Neuronal stem cell (in vitro differentiated cells): ENCODE data around the gene FIS1.
A peak's percentile ranks its signal among the peaks of the same experiment; 100 is the strongest.

ENCODE experiments used
- DNase-seq: peaks from one replicate; pipeline ENCODE4 v3.0.0-alpha.2; 2013; ENCODE audit warnings: low spot score
- H2AFZ ChIP-seq: one replicate; pipeline ENCODE4 v1.6.1; 2013; ENCODE audit warnings: mild to moderate bottlenecking, low read length, inconsistent platforms
- H2AK5ac ChIP-seq: 2 replicates; pipeline ENCODE4 v1.6.1; 2013; ENCODE audit warnings: low read depth, mild to moderate bottlenecking, inconsistent platforms, low read length, moderate library complexity, mixed read lengths
- H2BK120ac ChIP-seq: 2 replicates; pipeline ENCODE4 v1.6.1; 2013; ENCODE audit warnings: low read depth, mild to moderate bottlenecking, inconsistent platforms, low read length, moderate library complexity, mixed read lengths
- H2BK12ac ChIP-seq: one replicate; pipeline ENCODE4 v1.6.1; 2013; ENCODE audit warnings: low read length, inconsistent platforms
- H2BK15ac ChIP-seq: 2 replicates; pipeline ENCODE4 v1.6.1; 2013; ENCODE audit warnings: mild to moderate bottlenecking, low read length, inconsistent platforms, mixed read lengths
- H2BK5ac ChIP-seq: one replicate; pipeline ENCODE4 v1.6.1; 2013; ENCODE audit warnings: inconsistent platforms, mild to moderate bottlenecking, low read length, moderate library complexity
- H3K14ac ChIP-seq: one replicate; pipeline ENCODE4 v1.6.1; 2013; ENCODE audit warnings: low read length, inconsistent platforms
- H3K18ac ChIP-seq: 2 replicates; pipeline ENCODE4 v1.6.1; 2013; ENCODE audit warnings: low read length, inconsistent platforms
- H3K23ac ChIP-seq: 2 replicates; pipeline ENCODE4 v1.6.1; 2013; ENCODE audit warnings: low read depth, mild to moderate bottlenecking, mixed read lengths, low read length, inconsistent platforms; ENCODE audit not compliant: poor library complexity
- H3K27ac ChIP-seq: replicated peaks from 3 replicates; pipeline ENCODE4 v1.5.1; 2013; ENCODE audit warnings: low read length, inconsistent platforms
- H3K27me3 ChIP-seq, 3 experiments: 2 replicates each; pipeline ENCODE4 v1.6.1; 2013; ENCODE audit warnings: low read length in 3 of 3, mild to moderate bottlenecking in 2 of 3, inconsistent platforms in 1 of 3, low read depth in 1 of 3, mixed read lengths in 1 of 3, moderate library complexity in 1 of 3; ENCODE audit not compliant: control insufficient read depth in 3 of 3, insufficient read depth in 3 of 3
- H3K36me3 ChIP-seq, 2 donors: replicated peaks in 1 of 2; 2 replicates each; pipeline ENCODE4 v1.6.1; 2013; ENCODE audit warnings: low read length in 2 of 2; ENCODE audit not compliant: control insufficient read depth in 2 of 2, insufficient read depth in 2 of 2
- H3K4ac ChIP-seq: 2 replicates; pipeline ENCODE4 v1.6.1; 2013; ENCODE audit warnings: inconsistent platforms, mild to moderate bottlenecking, low read length, moderate library complexity
- H3K4me1 ChIP-seq, 2 donors: 1 replicate in 1 of 2; 2 replicates in 1 of 2; pipeline ENCODE4 v1.6.1; 2013; ENCODE audit warnings: low read length in 2 of 2, low read depth in 1 of 2; ENCODE audit not compliant: control insufficient read depth in 2 of 2, insufficient read depth in 1 of 2
- H3K4me2 ChIP-seq: one replicate; pipeline ENCODE4 v1.6.1; 2013; ENCODE audit warnings: mild to moderate bottlenecking, low read length, inconsistent platforms; ENCODE audit not compliant: insufficient read depth, poor library complexity, severe bottlenecking
- H3K4me3 ChIP-seq, 2 donors: 2 replicates each; pipeline ENCODE4 v1.5.1; 2013; ENCODE audit warnings: low read length in 2 of 2, mild to moderate bottlenecking in 2 of 2, inconsistent platforms in 1 of 2, moderate library complexity in 1 of 2
- H3K79me1 ChIP-seq: one replicate; pipeline ENCODE4 v1.6.1; 2013; ENCODE audit warnings: low read depth, mild to moderate bottlenecking, inconsistent platforms, low read length, moderate library complexity
- H3K9ac ChIP-seq: one replicate; pipeline ENCODE4 v1.6.1; 2013; ENCODE audit warnings: mild to moderate bottlenecking, low read depth, low read length, inconsistent platforms; ENCODE audit not compliant: poor library complexity
- H3K9me3 ChIP-seq, 2 donors: replicated peaks in 1 of 2; 2 replicates each; pipeline versions ENCODE3 to v1.6.1; 2013; ENCODE audit warnings: low read length in 2 of 2, mild to moderate bottlenecking in 2 of 2, inconsistent platforms in 1 of 2, low read depth in 1 of 2, mixed read lengths in 1 of 2, moderate library complexity in 1 of 2; ENCODE audit not compliant: control insufficient read depth in 2 of 2, insufficient read depth in 1 of 2
- H4K8ac ChIP-seq: one replicate; pipeline ENCODE4 v1.6.1; 2013; ENCODE audit warnings: low read depth, mild to moderate bottlenecking, inconsistent platforms, low read length, moderate library complexity
- H4K91ac ChIP-seq: one replicate; pipeline ENCODE4 v1.6.1; 2013; ENCODE audit warnings: low read length, low read depth, mild to moderate bottlenecking, inconsistent platforms; ENCODE audit not compliant: poor library complexity
- WGBS, 2 donors: extraction: QIAGEN DNeasy Blood & Tissue Kit; methylation state at CpG; one replicate each; pipeline ENCODE4 v1.1.7; 2013; ENCODE audit warnings: missing lambda C conversion rate in 2 of 2, mixed read lengths in 1 of 2; ENCODE audit not compliant: insufficient read length in 2 of 2, insufficient replicate concordance in 1 of 2; ENCODE audit errors: extremely low coverage in 2 of 2; 5-methylcytosine and 5-hydroxymethylcytosine counted together

The FIS1 gene

GRCh38 chr7:101225650-101226049 is 19.2 kb downstream of the FIS1 start:
- Histone ChIP-seq H4K91ac (no peak overlapping the region), H2AFZ (no peak overlapping the region), H3K9ac (no peak overlapping the region), H3K9me3 (no peaks in the 10 kb centered on the region), H3K36me3 (peaks cover 12 to 31% of the 10 kb centered on the region in 2 donors), H2BK15ac (no peak overlapping the region), H2BK5ac (no peak overlapping the region), H3K14ac (no peak overlapping the region), H3K4me2 (no peak overlapping the region), H3K27ac (no peak overlapping the region), H3K4ac (no peak overlapping the region), H2BK120ac (no peak overlapping the region), H3K4me3 (no peak overlapping the region), H3K18ac (no peak overlapping the region), H3K27me3 (no peaks in the 10 kb centered on the region), H2BK12ac (no peak overlapping the region), H4K8ac (no peak overlapping the region), H3K23ac (no peak overlapping the region), H2AK5ac (no peak overlapping the region), H3K4me1 (no peaks in the 10 kb centered on the region), H3K79me1 (peaks cover 3% of the 10 kb centered on the region)
- no peak for DNase-seq
- no CpG with 5 or more reads among the region's 6 CpGs for WGBS, 2 donors

DNA sequence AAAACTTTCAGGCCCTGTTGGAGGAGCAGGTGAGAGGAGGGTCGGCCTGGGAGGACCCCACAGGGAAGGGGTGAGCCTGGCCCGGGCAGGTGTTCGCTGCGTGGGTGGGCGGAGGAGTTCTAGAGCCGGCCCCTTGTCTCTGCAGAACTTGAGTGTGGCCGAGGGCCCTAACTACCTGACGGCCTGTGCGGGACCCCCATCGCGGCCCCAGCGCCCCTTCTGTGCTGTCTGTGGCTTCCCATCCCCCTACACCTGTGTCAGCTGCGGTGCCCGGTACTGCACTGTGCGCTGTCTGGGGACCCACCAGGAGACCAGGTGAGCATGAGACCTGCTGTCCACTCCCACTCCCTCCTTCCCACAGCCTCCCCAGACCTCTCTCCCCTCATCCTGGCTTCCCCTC is 21.4 kb downstream of the FIS1 start:
- Histone ChIP-seq H2BK15ac (no peak overlapping the region), H3K9ac (no peak overlapping the region), H4K91ac (no peak overlapping the region), H4K8ac (no peak overlapping the region), H3K4me2 (no peak overlapping the region), H3K4me3 (no peak overlapping the region), H3K4ac (no peak overlapping the region), H3K18ac (no peak overlapping the region), H3K14ac (peak overlapping the region; percentile 44), H2BK12ac (no peak overlapping the region), H3K79me1 (peaks cover 3% of the 10 kb centered on the region), H3K9me3 (no peaks in the 10 kb centered on the region), H2AK5ac (no peak overlapping the region), H3K27ac (no peak overlapping the region), H3K4me1 (peaks cover 0 to 3% of the 10 kb centered on the region in 2 donors), H3K23ac (peak overlapping the region; percentile 67), H2BK120ac (no peak overlapping the region), H3K27me3 (no peaks in the 10 kb centered on the region), H3K36me3 (peaks cover 12 to 30% of the 10 kb centered on the region in 2 donors), H2AFZ (no peak overlapping the region), H2BK5ac (no peak overlapping the region)
- DNase-seq = no peak
- WGBS, 2 donors = no CpG with 5 or more reads among the region's 15 CpGs

GRCh38 chr7:101222275-101222830 is 22.5 kb downstream of the FIS1 start:
- Histone ChIP-seq H3K4me3 (no peak overlapping the region), H2BK15ac (no peak overlapping the region), H3K14ac (no peak overlapping the region), H3K27me3 (no peaks in the 10 kb centered on the region), H3K27ac (no peak overlapping the region), H3K4me2 (no peak overlapping the region), H3K23ac (no peak overlapping the region), H3K9me3 (no peaks in the 10 kb centered on the region), H2AK5ac (no peak overlapping the region), H3K79me1 (peaks cover 5% of the 10 kb centered on the region), H3K4ac (no peak overlapping the region), H2BK120ac (no peak overlapping the region), H3K18ac (no peak overlapping the region), H4K8ac (no peak overlapping the region), H3K36me3 (peaks cover 12 to 26% of the 10 kb centered on the region in 2 donors), H2BK12ac (no peak overlapping the region), H2AFZ (no peak overlapping the region), H3K9ac (no peak overlapping the region), H2BK5ac (no peak overlapping the region), H3K4me1 (peaks cover 0 to 5% of the 10 kb centered on the region in 2 donors), H4K91ac (no peak overlapping the region)
- no peak for DNase-seq
- no CpG with 5 or more reads among the region's 27 CpGs for WGBS, 2 donors

DNA sequence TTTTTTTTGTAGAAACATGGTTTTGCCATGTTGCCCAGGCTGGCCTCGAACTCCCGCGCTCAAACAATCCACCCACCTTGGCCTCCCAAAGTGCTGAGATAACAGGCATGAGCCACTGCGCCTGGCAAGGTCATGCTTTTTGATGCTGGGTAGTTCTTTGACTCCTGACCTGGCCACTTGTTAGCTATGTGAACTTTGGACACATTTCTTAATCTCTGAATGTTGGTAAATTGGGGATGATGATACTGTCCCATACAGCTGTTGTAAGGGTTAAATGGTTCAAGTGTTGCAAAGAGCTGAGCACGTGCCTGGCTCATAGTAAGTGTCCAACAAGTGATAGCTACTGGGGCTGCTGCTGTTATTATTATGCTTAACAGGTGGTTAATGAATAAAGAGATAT is 24.6 kb downstream of the FIS1 start:
- Histone ChIP-seq H3K9ac (no peak overlapping the region), H2AK5ac (no peak overlapping the region), H2BK15ac (no peak overlapping the region), H2BK12ac (no peak overlapping the region), H3K14ac (no peak overlapping the region), H3K79me1 (peaks cover 12% of the 10 kb centered on the region), H2BK5ac (no peak overlapping the region), H3K18ac (no peak overlapping the region), H4K91ac (no peak overlapping the region), H2AFZ (no peak overlapping the region), H3K4me2 (no peak overlapping the region), H3K27me3 (no peaks in the 10 kb centered on the region), H3K36me3 (peaks cover 7 to 27% of the 10 kb centered on the region in 2 donors), H4K8ac (no peak overlapping the region), H3K9me3 (no peaks in the 10 kb centered on the region), H3K27ac (no peak overlapping the region), H3K23ac (no peak overlapping the region), H3K4me3 (no peak overlapping the region), H3K4me1 (peaks cover 6 to 11% of the 10 kb centered on the region in 2 donors), H3K4ac (no peak overlapping the region), H2BK120ac (no peak overlapping the region)
- no CpG with 5 or more reads among the region's 5 CpGs for WGBS, 2 donors
- no peak for DNase-seq
